Activated effector memory CD4-positive, alpha-beta T cell treated with Interleukin-2 at 50 U/mL for 16 hours (primary cell): ENCODE results near the gene MMS22L.
"Not testable (repeated sequence)": the region's sequence is repeated elsewhere in the genome, so short reads cannot be mapped to it uniquely, and the experiment has no call there.

Experiments used
- DNase-seq: peaks from one replicate; pipeline ENCODE4 v3.0.0-alpha.2; 2020

The MMS22L gene

DNA sequence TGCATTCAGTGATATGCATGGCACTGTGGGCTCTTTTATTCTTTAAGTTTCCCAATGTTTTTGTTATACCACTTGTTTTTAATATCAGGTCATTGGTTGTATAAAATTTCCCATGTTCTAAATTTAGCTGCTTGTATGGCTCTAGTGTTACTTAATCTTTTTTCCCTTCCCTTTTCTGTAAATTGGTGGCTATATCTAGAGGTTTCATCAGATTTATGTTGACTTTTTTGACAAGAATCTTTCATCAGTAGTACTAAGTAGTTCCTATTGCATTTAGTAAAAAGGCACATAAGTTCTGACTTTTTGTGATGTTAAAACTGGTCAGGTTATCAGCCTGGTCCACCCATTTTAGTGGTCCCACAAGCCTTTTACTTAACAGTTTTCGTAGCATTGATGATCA, 51.1 kb downstream of the MMS22L start:
- no peak for DNase-seq

- no peak for DNase-seq
Measured at GRCh38 chr6:97222903-97223302, 60.1 kb downstream of the MMS22L start.

DNA sequence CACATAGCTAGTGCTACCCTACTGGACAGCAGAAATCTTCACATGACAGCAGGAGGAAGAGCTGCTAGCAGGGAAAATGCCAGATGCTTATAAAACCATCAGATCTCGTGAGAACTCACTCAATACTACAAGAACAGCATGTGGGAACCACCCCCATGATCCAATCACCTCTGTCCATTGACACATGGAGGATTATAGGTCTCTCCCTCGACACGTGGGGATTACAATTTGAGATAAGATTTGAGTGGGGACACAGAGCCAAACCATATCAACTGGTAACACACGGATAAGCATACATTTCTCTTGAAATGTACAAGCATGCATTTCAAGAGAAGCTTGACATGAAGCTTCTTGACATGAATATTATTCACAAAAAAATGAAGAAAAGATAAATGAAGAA, 64.1 kb downstream of the MMS22L start:
- DNase-seq: no peak

DNA sequence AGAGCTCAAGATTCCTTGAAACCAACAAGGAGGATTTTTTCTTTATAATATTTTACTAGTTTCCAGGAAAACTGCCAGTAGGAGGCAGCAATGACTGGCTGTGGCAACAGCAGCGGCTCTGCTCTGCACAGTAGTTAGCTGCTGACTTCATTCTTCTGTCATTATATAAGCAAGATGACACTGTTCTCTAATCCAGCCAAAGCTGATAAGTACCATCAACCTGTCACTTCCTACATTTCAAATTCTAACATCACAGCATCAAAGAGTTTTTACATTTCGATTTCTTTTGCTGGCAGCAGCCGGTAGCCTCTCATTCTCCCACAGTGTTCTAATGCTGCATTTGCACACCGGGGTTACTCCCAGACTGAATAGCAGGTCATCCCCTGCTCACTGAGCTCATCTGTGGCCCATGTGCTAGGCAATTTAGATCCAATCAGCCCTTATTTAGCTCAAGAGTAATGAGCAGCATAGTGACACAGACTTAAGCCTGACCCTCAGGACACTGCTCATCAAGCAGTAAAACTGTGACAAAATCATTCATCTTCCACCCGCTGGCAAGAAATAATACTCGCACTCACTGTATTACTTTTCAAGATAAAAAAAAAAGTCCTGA, 67.8 kb downstream of the MMS22L start:
- DNase-seq: no peak

- no peak for DNase-seq
Measured at GRCh38 chr6:97214671-97215070, 68.3 kb downstream of the MMS22L start.

GRCh38 chr6:97207383-97207782, 75.6 kb downstream of the MMS22L start:
- DNase-seq: no peak

DNA sequence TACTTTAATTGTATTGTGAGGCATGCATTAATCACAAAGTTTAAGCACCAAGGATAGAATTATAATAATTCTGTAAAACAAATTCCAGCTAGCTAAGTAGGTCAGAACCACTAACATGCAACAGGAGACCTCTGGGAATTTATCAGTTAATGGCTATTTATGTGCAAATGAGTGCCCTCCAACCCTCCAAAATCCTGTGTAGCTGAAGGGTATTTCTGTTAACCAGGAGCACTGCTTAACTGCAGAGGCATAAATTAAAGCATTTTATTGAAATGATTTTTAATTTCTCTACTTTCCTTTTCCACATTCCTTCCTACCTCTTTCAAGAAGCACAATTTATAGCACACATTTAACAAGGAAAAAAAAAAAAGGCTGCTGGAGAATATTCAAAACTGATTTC, 77.0 kb downstream of the MMS22L start:
- DNase-seq: no peak

- no peak for DNase-seq
Measured at GRCh38 chr6:97203343-97203742, 79.7 kb downstream of the MMS22L start.

DNA sequence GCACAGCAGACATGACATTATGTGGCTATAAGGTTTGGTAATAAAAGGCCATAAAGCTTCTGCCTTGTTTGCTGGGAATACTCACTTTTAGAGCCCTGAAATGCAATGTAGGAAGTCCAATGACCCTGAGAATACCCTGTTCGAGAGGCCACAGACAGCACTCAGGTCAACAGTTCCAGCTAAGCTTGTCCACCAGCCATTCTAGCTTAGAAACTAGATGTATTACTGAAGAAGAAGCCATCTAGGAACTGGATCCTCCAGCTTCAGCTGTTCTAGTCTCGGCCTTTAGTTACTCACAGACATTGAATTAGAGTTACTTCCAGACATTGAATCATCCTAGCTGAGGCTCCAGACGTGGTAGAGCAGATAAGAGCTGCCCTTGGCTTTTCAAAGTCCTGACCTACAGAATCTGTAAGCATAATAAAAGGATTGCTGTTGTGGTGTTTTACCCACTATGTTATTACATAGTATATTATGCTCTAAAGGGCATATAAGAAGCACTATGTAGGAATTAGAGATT, 84.9 kb downstream of the MMS22L start:
- no peak for DNase-seq

DNA sequence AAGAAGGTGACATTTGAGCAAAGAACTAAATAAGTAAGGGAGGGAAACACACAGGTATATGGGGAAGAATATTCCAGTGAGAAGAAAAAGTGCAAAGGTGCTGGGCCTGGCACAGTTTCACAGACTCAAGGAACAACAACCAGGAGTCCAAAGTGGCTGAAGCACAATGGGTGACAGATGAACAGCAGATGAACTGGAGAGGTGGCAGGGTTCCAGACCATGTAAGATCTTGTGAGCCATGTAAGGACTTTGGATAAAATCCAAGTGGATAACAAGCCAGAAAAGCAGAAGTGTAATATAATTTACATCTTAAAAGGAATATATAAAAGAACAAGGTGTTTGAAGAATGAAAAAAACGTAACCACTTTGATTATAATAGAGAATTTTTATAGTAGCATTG, 87.9 kb downstream of the MMS22L start:
- no peak for DNase-seq

- no peak for DNase-seq
Measured at GRCh38 chr6:97189767-97190166, 93.2 kb downstream of the MMS22L start.

DNA sequence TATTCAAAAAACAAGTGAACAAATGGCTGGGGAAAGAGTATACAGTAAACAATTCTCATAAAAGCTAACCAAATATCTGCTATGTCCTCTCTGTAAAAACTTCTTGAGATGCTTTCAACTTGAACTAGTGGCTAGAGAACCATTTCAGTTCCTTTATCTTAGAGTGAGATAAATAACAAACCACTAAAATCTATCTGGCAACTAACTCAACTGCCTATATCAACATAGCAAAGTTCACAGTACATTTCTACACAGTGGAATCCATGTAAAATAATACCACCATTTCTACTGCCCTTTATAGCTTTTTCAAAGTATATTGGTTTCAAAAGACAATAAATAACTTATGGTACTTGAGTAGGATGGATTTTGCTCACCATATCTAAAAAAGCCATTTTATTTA, 95.1 kb downstream of the MMS22L start:
- DNase-seq: no peak

GRCh38 chr6:97186416-97186999, 96.5 kb downstream of the MMS22L start:
- DNase-seq: peak; percentile 31

DNA sequence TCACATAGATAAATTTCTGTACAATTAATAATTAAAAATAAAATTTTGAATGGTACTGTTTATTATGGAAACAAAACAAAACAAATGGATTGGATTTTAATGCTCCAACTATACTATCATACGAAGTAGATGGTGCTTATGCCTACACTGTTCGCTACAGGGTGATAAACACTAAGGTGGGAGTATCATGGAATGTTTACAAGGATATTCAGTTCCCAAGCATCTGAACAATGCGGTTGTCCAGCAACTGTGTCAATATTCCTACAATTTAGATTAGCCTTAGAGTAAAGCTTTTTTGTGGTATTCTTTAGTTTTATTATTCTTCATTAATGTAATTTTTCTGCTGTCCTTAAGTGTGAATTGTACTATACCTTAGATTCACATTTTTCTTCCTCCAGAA, 105.1 kb downstream of the MMS22L start:
- no peak for DNase-seq

GRCh38 chr6:97176468-97176867, 106.5 kb downstream of the MMS22L start:
- DNase-seq: no peak

DNA sequence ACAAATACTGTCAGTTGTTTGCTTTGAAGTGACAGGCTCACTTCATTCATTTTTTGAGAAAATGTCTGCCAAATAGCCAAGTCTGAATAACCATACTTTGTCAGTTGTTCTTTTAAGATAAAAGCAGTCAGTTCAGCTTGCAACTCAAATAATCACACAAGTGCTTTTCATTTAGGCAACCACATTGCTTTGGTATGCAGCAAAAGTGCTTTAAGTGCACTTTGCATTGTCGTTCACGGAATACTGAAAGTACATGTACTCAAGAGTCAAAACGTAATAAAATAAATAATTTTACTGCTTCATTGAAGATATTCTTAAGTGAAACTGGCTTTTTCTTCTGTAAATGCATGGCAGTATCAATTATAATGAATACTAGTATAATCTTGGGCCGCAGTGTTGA, 107.2 kb downstream of the MMS22L start:
- DNase-seq: no peak

DNA sequence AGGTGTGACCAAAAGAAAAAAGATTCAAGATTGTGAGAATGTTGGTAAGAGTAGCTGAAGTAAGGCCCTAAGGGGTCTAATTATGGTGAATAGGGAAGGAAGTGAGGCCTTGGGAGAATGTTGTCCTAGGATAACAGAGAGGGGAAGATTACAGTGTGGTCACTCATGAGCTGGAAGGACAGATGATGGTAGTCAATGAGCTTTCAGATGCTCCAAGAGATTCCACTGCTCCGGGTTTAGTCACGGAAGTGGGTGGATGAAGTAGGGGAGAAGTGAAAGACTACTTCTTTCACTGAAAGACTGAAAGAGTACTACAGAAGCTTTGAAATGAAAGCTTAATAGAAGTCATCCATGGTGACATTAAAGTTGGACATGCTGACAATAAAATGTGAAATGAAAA, 108.5 kb downstream of the MMS22L start:
- DNase-seq: no peak

DNA sequence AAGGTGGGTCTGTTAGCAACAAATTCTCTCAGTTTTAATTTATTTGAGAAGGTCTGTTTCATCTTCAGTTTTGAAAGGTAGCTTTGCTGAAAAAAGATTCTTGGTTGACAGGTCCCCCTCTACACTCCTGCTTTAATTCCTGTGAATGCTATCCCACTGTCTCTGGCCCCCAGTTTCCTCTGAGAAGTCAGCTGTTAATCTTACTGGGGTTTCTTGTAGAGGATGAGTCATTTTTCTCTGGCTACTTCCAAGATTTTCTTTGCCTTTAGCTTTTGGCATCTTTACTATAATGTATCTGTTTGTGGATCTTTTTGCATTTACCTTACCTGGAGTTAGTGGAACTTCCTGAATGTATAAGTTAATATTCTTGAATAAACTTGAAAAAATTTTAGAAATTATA, 122.7 kb downstream of the MMS22L start:
- DNase-seq: no peak

GRCh38 chr6:97155447-97155846, 127.6 kb downstream of the MMS22L start:
- DNase-seq: not testable (repeated sequence)

DNA sequence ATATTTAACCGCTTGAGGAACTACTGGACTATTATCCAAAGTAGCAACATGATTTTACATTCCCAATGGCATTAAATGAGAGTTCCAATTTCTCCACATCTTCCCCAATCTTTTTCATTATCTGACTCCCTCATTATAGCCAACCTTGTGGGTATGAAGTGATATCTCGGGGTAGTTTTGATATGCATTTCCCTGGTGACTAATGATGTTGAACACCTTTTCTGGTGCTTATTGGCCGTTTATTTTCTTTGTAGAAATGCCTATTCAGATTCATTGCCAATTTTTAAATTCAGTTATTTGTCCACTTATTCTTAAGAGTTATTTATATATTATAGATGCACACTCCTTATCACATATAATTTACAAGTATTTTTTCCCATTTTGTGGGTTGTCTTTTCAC, 129.0 kb downstream of the MMS22L start:
- DNase-seq: no peak

DNA sequence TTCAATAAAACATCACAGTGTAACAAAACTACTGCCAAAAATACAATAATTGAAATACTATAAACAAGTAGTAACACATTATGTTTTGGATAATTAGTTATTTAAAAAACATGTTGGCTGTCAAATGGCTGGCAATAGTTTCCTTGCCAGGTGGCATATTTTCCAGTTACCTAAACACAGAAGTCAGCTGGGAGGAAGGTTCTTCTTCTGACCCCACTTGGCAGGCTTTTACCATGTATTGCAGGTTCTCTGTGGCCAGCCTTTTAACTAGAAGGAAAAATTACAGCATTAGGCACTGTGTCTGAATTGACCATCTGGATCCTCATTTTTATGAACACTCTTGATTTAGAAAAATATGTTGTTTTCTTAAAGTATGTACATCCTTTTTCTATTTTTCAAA, 131.4 kb downstream of the MMS22L start:
- no peak for DNase-seq

GRCh38 chr6:97150932-97151331, 132.1 kb downstream of the MMS22L start:
- DNase-seq: no peak

GRCh38 chr6:97147421-97147820, 135.6 kb downstream of the MMS22L start:
- DNase-seq: no peak

- no peak for DNase-seq
Measured at GRCh38 chr6:97145691-97146090, 137.3 kb downstream of the MMS22L start.

GRCh38 chr6:97141756-97142155, 141.3 kb downstream of the MMS22L start:
- DNase-seq: no peak
